H1 (cell line): ENCODE measurements around the gene CHIC1. TPM values are rescaled to one million over a fixed set of nuclear protein-coding genes. Genes with fewer than 3 reads are reported as not detected.

ENCODE experiments used
- CTCF ChIA-PET: fragments of 300-600 bp; sonication (Branson Sonifier 250); formaldehyde crosslinking; loops from one replicate; lab custom pipeline; 2021; ENCODE audit not compliant: partially characterized antibody; lab: Charles Lee
- POLR2A ChIA-PET: fragments of 300-600 bp; sonication (Branson Sonifier 250); formaldehyde crosslinking; loops from one replicate; lab custom pipeline; 2021; ENCODE audit warnings: inconsistent platforms; ENCODE audit not compliant: partially characterized antibody; lab: Charles Lee
- DNase-seq, 2 experiments: peaks; one replicate each; pipeline versions ENCODE4 v3.0.0 to v3.0.0-alpha.2; 2010 to 2022; ENCODE audit warnings: low spot score in 2 of 2, low read depth in 1 of 2, mixed read lengths in 1 of 2
- FAIRE-seq: peaks from 2 replicates; lab custom pipeline; 2011; peaks lifted over from hg19 to GRCh38; lab: Jason Lieb, UNC
- H2AFZ ChIP-seq: 2 replicates; pipeline ENCODE4 v1.8.1; 2012; ENCODE audit warnings: low read length, inconsistent platforms
- H2AK5ac ChIP-seq: 2 replicates; pipeline ENCODE4 v1.6.1; 2013; ENCODE audit warnings: low read depth, low read length
- H2BK120ac ChIP-seq: replicated peaks from 2 replicates; pipeline ENCODE3; 2013; ENCODE audit warnings: low read depth, low read length, inconsistent platforms
- H2BK12ac ChIP-seq: 2 replicates; pipeline ENCODE4 v1.6.1; 2013; ENCODE audit warnings: low read depth, low read length
- H2BK15ac ChIP-seq: 2 replicates; pipeline ENCODE4 v1.6.1; 2013; ENCODE audit warnings: low read length
- H2BK20ac ChIP-seq: 2 replicates; pipeline ENCODE4 v1.6.1; 2013; ENCODE audit warnings: low read length
- H2BK5ac ChIP-seq: 2 replicates; pipeline ENCODE4 v1.6.1; 2013; ENCODE audit warnings: low read depth, low read length
- H3K14ac ChIP-seq: 2 replicates; pipeline ENCODE4 v1.6.1; 2013; ENCODE audit warnings: inconsistent platforms; ENCODE audit not compliant: insufficient read length
- H3K18ac ChIP-seq: 2 replicates; pipeline ENCODE4 v1.6.1; 2013; ENCODE audit warnings: low read length; ENCODE audit errors: extremely low read depth
- H3K23ac ChIP-seq: 2 replicates; pipeline ENCODE4 v1.6.1; 2013; ENCODE audit warnings: inconsistent platforms; ENCODE audit not compliant: insufficient read length
- H3K23me2 ChIP-seq: 2 replicates; pipeline ENCODE4 v1.6.1; 2013; ENCODE audit warnings: low read depth, low read length
- H3K27ac ChIP-seq: 2 replicates; pipeline ENCODE4 v1.6.1; 2011; ENCODE audit warnings: low read depth, low read length, inconsistent platforms
- H3K27me3 ChIP-seq, 4 experiments: replicated peaks in 1 of 4; 1 replicate in 1 of 4; 2 replicates in 3 of 4; pipeline versions ENCODE4 v1.6.1 to v1.8.1; 2011 to 2013; ENCODE audit warnings: low read length in 3 of 4, mild to moderate bottlenecking in 3 of 4, inconsistent platforms in 2 of 4, mixed read lengths in 2 of 4, moderate library complexity in 1 of 4; ENCODE audit not compliant: control insufficient read depth in 3 of 4, insufficient read depth in 3 of 4; ENCODE audit errors: extremely low read depth in 1 of 4
- H3K36me3 ChIP-seq, 4 experiments: 2 replicates each; pipeline versions ENCODE4 v1.6.1 to v1.8.1; 2011 to 2013; ENCODE audit warnings: mild to moderate bottlenecking in 4 of 4, low read length in 3 of 4, moderate library complexity in 2 of 4, control low read depth in 1 of 4, inconsistent platforms in 1 of 4; ENCODE audit not compliant: insufficient read depth in 4 of 4, control insufficient read depth in 2 of 4
- H3K4ac ChIP-seq: replicated peaks from 2 replicates; pipeline ENCODE3; 2013; ENCODE audit warnings: low read length, low read depth, mixed read lengths, inconsistent platforms; ENCODE audit not compliant: insufficient read length
- H3K4me1 ChIP-seq, 4 experiments: replicated peaks in 1 of 4; 1 replicate in 1 of 4; 2 replicates in 3 of 4; pipeline versions ENCODE4 v1.6.1 to v1.8.1; 2011 to 2013; ENCODE audit warnings: low read length in 3 of 4, inconsistent platforms in 2 of 4, mixed read lengths in 1 of 4; ENCODE audit not compliant: insufficient read depth in 4 of 4, control insufficient read depth in 3 of 4
- H3K4me2 ChIP-seq, 2 experiments: 2 replicates each; pipeline versions ENCODE4 v1.6.1 to v1.8.1; 2011 to 2013; ENCODE audit warnings: low read depth in 2 of 2, low read length in 2 of 2, control low read depth in 1 of 2, inconsistent platforms in 1 of 2, mild to moderate bottlenecking in 1 of 2; ENCODE audit not compliant: insufficient read depth in 1 of 2
- H3K4me3 ChIP-seq, 4 experiments: fragments of 200-600, 300-600 bp in 1 of 4; sonication (generic), shearing (Covaris generic), sonication (Bioruptor Twin) in 1 of 4; 2 replicates each; pipeline versions ENCODE4 v1.5.1 to v1.8.1; 2011 to 2016; ENCODE audit warnings: low read length in 4 of 4, low read depth in 3 of 4, control low read depth in 2 of 4, inconsistent platforms in 2 of 4, mild to moderate bottlenecking in 2 of 4, mixed read lengths in 1 of 4, moderate library complexity in 1 of 4; ENCODE audit not compliant: insufficient read depth in 2 of 4; ENCODE audit errors: extremely low read depth in 1 of 4
- H3K56ac ChIP-seq: replicated peaks from 2 replicates; pipeline ENCODE3; 2013; ENCODE audit warnings: low read depth, mild to moderate bottlenecking, mixed read lengths, low read length, inconsistent platforms; ENCODE audit not compliant: insufficient read length
- H3K79me1 ChIP-seq: 2 replicates; pipeline ENCODE4 v1.6.1; 2013; ENCODE audit warnings: low read depth, low read length, control low read depth
- H3K79me2 ChIP-seq, 2 experiments: 2 replicates each; pipeline versions ENCODE4 v1.6.1 to v1.8.1; 2012 to 2013; ENCODE audit warnings: low read length in 2 of 2, mild to moderate bottlenecking in 2 of 2, inconsistent platforms in 1 of 2; ENCODE audit not compliant: insufficient read depth in 2 of 2, control insufficient read depth in 1 of 2
- H3K9ac ChIP-seq, 4 experiments: replicated peaks in 1 of 4; 1 replicate in 1 of 4; 2 replicates in 3 of 4; pipeline versions ENCODE4 v1.6.1 to v1.8.1; 2011 to 2013; ENCODE audit warnings: low read depth in 3 of 4, low read length in 3 of 4, control low read depth in 2 of 4, mild to moderate bottlenecking in 2 of 4, moderate library complexity in 2 of 4, inconsistent platforms in 1 of 4; ENCODE audit errors: extremely low read depth in 1 of 4
- H3K9me3 ChIP-seq, 2 experiments: 2 replicates each; pipeline versions ENCODE4 v1.6.1 to v1.8.1; 2012 to 2013; ENCODE audit warnings: mild to moderate bottlenecking in 2 of 2, moderate library complexity in 2 of 2, control low read depth in 1 of 2, inconsistent platforms in 1 of 2, low read depth in 1 of 2, low read length in 1 of 2, mixed read lengths in 1 of 2; ENCODE audit not compliant: insufficient read depth in 2 of 2
- H4K20me1 ChIP-seq, 2 experiments: replicated peaks in 1 of 2; 2 replicates each; pipeline versions ENCODE3 to v1.8.1; 2011 to 2013; ENCODE audit warnings: inconsistent platforms in 2 of 2, low read length in 2 of 2, mild to moderate bottlenecking in 1 of 2; ENCODE audit not compliant: insufficient read depth in 2 of 2, control insufficient read depth in 1 of 2
- H4K5ac ChIP-seq: 2 replicates; pipeline ENCODE4 v1.6.1; 2013; ENCODE audit warnings: low read length, low read depth, mixed read lengths, inconsistent platforms; ENCODE audit not compliant: insufficient read length
- H4K8ac ChIP-seq: 2 replicates; pipeline ENCODE4 v1.8.0; 2013; ENCODE audit warnings: mild to moderate bottlenecking, moderate library complexity, low read length, inconsistent platforms; ENCODE audit not compliant: insufficient read depth; ENCODE audit errors: extremely low read depth
- H4K91ac ChIP-seq: replicated peaks from 2 replicates; pipeline ENCODE3; 2013; ENCODE audit warnings: low read length, mixed read lengths, inconsistent platforms; ENCODE audit not compliant: insufficient read length
- BACH1 ChIP-seq: IDR thresholded peaks from 2 replicates; pipeline ENCODE4 v1.6.1; 2012; ENCODE audit warnings: low read length, improper control_type of control experiment
- CBX5 ChIP-seq: fragments of 300-800, 300-1000 bp; sonication (generic); IDR thresholded peaks from 2 replicates; pipeline ENCODE4 v1.7.1; 2016; ENCODE audit warnings: antibody characterized with exemption, low read length, low read depth
- GTF2F1 ChIP-seq: IDR thresholded peaks from 2 replicates; pipeline ENCODE4 v1.6.1; 2012; ENCODE audit warnings: low read depth, low read length, improper control_type of control experiment, borderline replicate concordance
- HDAC2 ChIP-seq, 2 experiments: fragments of 300-600 bp in 1 of 2; sonication (generic) in 1 of 2; IDR thresholded peaks; 2 replicates each; pipeline ENCODE4 v1.6.1; 2011 to 2012; ENCODE audit warnings: low read depth in 2 of 2, low read length in 2 of 2, mild to moderate bottlenecking in 2 of 2, moderate library complexity in 2 of 2, borderline replicate concordance in 1 of 2, inconsistent platforms in 1 of 2
- MAFK ChIP-seq: IDR thresholded peaks from 2 replicates; pipeline ENCODE4 v1.6.1; 2012; ENCODE audit warnings: low read depth, mild to moderate bottlenecking, improper control_type of control experiment, low read length
- POLR2A ChIP-seq, 2 experiments: IDR thresholded peaks; 1 replicate in 1 of 2; 2 replicates in 1 of 2; pipeline ENCODE4 v1.6.1; 2011; ENCODE audit warnings: low read depth in 2 of 2, low read length in 2 of 2, mild to moderate bottlenecking in 2 of 2; ENCODE audit errors: control extremely low read depth in 1 of 2
- SAP30 ChIP-seq: fragments of 300-600 bp; sonication (generic); IDR thresholded peaks from 2 replicates; pipeline ENCODE4 v1.7.1; 2012; ENCODE audit warnings: low read length, moderate library complexity, mild to moderate bottlenecking, inconsistent platforms; ENCODE audit not compliant: insufficient read depth, insufficient replicate concordance
- SRF ChIP-seq: IDR thresholded peaks from 2 replicates; pipeline ENCODE4 v1.6.1; 2011; ENCODE audit warnings: mild to moderate bottlenecking, low read depth, low read length, moderate library complexity
- TAF1 ChIP-seq: IDR thresholded peaks from 2 replicates; pipeline ENCODE4 v1.6.1; 2011; ENCODE audit warnings: mild to moderate bottlenecking, low read depth, low read length
- ZNF274 ChIP-seq: IDR thresholded peaks from 2 replicates; pipeline ENCODE4 v1.7.0; 2012; ENCODE audit warnings: low read length, borderline replicate concordance; ENCODE audit errors: extremely low read depth
- WGBS, 2 experiments: shearing (Covaris generic) in 1 of 2; methylation state at CpG; one replicate each; pipeline versions ENCODE4 v1.1.6 to v1.1.7; 2013 to 2015; ENCODE audit warnings: low lambda C conversion rate in 2 of 2, mixed read lengths in 2 of 2, inconsistent platforms in 1 of 2, low coverage in 1 of 2, missing lambda C conversion rate in 1 of 2; ENCODE audit not compliant: insufficient replicate concordance in 2 of 2, insufficient coverage in 1 of 2, insufficient read length in 1 of 2; ENCODE audit errors: extremely low coverage in 1 of 2, missing lambda C conversion rate in 1 of 2; 5-methylcytosine and 5-hydroxymethylcytosine counted together
- polyA plus RNA-seq, 7 experiments: library from polyadenylated mRNA; depleted of rRNA in 3 of 7; stranded (reverse) in 5 of 7; unstranded in 2 of 7; fragments of >200 nt in 5 of 7; fragments of 200-250 nt in 2 of 7; gene quantifications; 1 replicate in 5 of 7; 2 replicates in 1 of 7; 4 replicates in 1 of 7; pipeline versions ENCODE4 v1.2.1 to v1.2.3, GENCODE V29; 2011 to 2013; ENCODE audit warnings: missing spikeins in 2 of 7, mixed read lengths in 2 of 7
- total RNA-seq: library from RNA; stranded (reverse); fragmentation: NEBNext Ultra II Directional; extraction: Animal tissue kit (Norgen Biotek cat#: 25700); gene quantifications from 2 replicates; pipeline ENCODE4 v1.2.1, GENCODE V29; 2021

The CHIC1 gene
- total and polyA plus RNA-seq, 2 of the 8 experiments (the other 6 are each of a cell fraction or from before 2014, with no cell fraction given): 3.1 to 10.1 TPM

GRCh38 chrX:73562458-73562857, 539 bp upstream of the CHIC1 start:
- no peak overlapping the region for H2BK120ac ChIP-seq
- no peak overlapping the region for H3K23ac ChIP-seq
- no peak overlapping the region for H3K9ac ChIP-seq
- POLR2A ChIA-PET: interaction anchor here (1.0 kb wide), 1 partner anchor 56 kb away, joined by 3 read pairs; no protein-coding TSS in a partner anchor
- H4K20me1 ChIP-seq: peaks cover 0 to 1% of the 10 kb centered on the region in 2 experiments
- no peak overlapping the region for H4K91ac ChIP-seq
- CTCF ChIA-PET: no interaction called here
- no peak overlapping the region for H3K18ac ChIP-seq
- no peak overlapping the region for H2BK5ac ChIP-seq
- no peak overlapping the region for H3K4ac ChIP-seq
- H3K4me2 ChIP-seq: peak overlapping the region; percentile 71 to 97; a peak in 3 of 4 replicates
- no peak overlapping the region for H3K14ac ChIP-seq
- 13% methylated on average over 3 of the region's 3 CpGs; no CpG with 5 or more reads in 1 of the 2 experiments for WGBS, 2 experiments
- no peak overlapping the region for H2AK5ac ChIP-seq
- peaks cover 0 to 4% (median 0%) of the 10 kb centered on the region in 4 experiments; a peak in 1 of 8 replicates for H3K36me3 ChIP-seq
- no peaks in the 10 kb centered on the region for H3K27me3 ChIP-seq
- H2AFZ ChIP-seq: no peak overlapping the region
- peak overlapping the region; percentile 47 to 92 (median 80) for H3K4me3 ChIP-seq
- H3K23me2 ChIP-seq: peaks cover 4% of the 10 kb centered on the region; the same call in 1 of the 2 replicates
- H2BK20ac ChIP-seq: no peak overlapping the region
- H3K79me2 ChIP-seq: peaks cover 0 to 31% of the 10 kb centered on the region in 2 experiments; a peak in 2 of 4 replicates
- DNase-seq (no peak), FAIRE-seq (no peak)
- TF ChIP-seq POLR2A (IDR thresholded peaks at IDR 0.05; ENCODE audit: control extremely low read depth in 1 of 2, low read depth in 2 of 2, low read length in 2 of 2) (no peak), BACH1 (no peak), MAFK (no peak), CBX5 (no peak), SAP30 (no peak), GTF2F1 (no peak), ZNF274 (no peak), SRF (no peak), HDAC2 (IDR thresholded peaks at IDR 0.05; ENCODE audit: borderline replicate concordance in 1 of 2, low read depth in 2 of 2, low read length in 2 of 2) (no peak), TAF1 (no peak)
- no peak overlapping the region for H3K56ac ChIP-seq
- H3K27ac ChIP-seq: no peak overlapping the region; the same call in 1 of the 2 replicates
- H3K9me3 ChIP-seq: no peaks in the 10 kb centered on the region
- no peak overlapping the region for H2BK15ac ChIP-seq
- H3K4me1 ChIP-seq: 0 out of 7 replicates have a peak, but pooled peaks cover 0 to 2% (median 0%) of the 10 kb centered on the region in 4 experiments
- no peaks in the 10 kb centered on the region; the same call in 1 of the 2 replicates for H3K79me1 ChIP-seq
- no peak overlapping the region for H2BK12ac ChIP-seq
- H4K5ac ChIP-seq: no peak overlapping the region
- H4K8ac ChIP-seq: no peak overlapping the region
